ENCODE results near the gene GREB1.

Gene GREB1

GRCh38 chr2:11533278-11534070, at the start of gene GREB1:
Gene GREB1, plus strand, starts transcription at chr2:11534045. Its CDS starts 22,570 bp downstream, at chr2:11556615.
- FAIRE-seq = no peak

GRCh38 chr2:11488809-11489208, 45.0 kb upstream of the GREB1 start:
- no peak for FAIRE-seq

DNA sequence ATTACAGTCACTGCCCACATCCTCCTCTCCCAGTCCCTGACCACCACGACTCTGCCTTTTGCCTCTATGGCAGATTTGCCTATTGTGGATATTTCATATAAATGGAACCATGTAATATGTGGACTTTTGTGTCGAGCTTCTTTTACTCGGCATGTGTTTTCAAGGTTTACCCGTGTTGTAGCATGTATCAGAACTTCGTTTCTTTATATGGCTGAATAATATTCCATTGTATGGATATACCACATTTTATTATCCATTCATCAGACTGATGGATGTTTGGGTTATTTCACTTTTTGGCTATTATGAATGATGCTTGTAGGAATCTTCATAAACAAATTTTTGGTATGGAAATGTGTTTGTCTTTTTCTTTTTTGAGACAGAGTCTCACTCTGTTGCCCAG, 43.7 kb upstream of the GREB1 start:
- FAIRE-seq = no peak

GRCh38 chr2:11491348-11491933, 42.4 kb upstream of the GREB1 start:
- FAIRE-seq = no peak

DNA sequence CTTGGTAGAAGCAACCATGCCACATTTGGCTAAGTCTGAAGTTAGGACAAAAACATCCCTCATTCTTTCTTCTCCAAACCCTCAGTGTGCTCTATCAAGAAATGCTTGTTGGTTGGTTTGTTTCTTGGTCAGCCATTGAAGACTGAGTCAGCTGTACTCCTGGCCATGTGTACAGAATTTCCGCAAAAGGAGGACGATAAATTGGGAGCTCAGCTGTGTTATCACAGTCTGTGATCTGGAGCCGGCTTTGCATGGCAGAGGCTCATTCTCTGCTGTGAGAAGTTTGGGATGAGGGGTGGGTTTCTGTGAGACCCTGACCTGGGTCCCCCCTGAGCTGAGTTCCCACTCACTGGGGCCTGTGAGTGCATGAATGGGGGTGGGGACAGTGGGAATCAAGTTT, 41.6 kb upstream of the GREB1 start:
- no peak for FAIRE-seq

GRCh38 chr2:11492720-11493119, 41.1 kb upstream of the GREB1 start:
- FAIRE-seq = no peak

- FAIRE-seq = no peak
Observed at GRCh38 chr2:11493282-11493681, 40.6 kb upstream of the GREB1 start.

GRCh38 chr2:11494310-11494709, 39.5 kb upstream of the GREB1 start:
- FAIRE-seq = no peak

- FAIRE-seq = no peak
Observed at GRCh38 chr2:11495844-11496681, 37.8 kb upstream of the GREB1 start.

- no peak for FAIRE-seq
Observed at GRCh38 chr2:11498543-11499034, 35.3 kb upstream of the GREB1 start.

DNA sequence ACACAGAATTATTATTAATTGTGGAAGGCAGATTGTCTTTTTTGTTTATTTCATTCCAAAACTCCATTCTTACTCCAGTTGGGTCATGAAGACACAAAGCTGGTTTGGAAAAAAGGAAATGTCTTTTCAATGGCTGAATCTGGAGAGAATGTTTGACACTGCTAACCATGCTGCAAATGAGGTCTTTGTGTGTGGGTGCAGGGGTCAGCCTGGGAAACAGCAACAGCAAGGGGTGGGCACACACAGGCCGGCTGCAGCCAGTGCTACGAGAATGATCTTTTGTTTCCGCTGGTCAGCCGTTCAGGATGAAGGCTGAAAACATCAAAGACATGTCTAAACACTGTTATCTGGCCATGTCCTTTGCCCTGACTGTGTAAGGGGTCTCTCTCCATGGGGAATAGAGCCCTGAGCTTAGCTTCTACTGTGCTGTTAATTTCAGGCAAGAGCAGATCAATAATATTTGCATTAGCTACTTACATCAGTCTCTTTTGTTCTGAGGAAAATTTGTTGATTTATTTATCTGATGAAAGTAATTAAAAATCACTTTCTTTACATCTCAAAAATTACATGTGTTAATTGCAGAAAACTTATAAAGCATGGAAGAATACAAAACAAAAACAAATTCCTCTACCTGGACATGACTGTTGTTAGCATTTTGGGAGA, 34.6 kb upstream of the GREB1 start:
- FAIRE-seq = no peak

DNA sequence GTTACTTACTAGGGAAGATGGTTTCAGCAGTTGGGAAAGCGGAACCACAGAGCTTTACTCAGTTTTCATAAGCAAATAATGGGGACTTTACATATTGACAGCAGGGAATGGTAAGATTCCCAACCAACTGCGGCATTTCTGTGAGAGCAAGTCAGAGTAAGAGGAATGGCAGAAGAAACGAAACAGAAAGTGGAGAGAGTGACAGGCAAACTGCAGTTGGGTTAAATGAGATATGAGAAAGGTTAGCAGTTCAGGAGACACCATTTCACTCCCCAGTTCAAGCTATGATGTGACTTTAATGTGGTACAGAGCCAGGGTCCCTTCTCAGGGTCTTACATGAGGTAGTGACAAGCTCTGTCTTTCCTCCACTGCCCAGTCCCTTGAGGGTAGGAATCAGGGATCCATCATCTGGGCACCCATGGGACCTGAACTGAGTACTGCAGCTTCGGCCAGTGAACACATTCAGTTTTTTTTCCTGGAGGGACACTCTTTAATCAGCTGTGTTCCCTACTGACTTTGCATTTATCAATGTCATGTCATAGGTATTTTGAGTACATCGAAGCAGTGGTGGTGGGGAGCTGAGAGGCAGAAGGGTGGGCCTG, 33.0 kb upstream of the GREB1 start:
- no peak for FAIRE-seq

DNA sequence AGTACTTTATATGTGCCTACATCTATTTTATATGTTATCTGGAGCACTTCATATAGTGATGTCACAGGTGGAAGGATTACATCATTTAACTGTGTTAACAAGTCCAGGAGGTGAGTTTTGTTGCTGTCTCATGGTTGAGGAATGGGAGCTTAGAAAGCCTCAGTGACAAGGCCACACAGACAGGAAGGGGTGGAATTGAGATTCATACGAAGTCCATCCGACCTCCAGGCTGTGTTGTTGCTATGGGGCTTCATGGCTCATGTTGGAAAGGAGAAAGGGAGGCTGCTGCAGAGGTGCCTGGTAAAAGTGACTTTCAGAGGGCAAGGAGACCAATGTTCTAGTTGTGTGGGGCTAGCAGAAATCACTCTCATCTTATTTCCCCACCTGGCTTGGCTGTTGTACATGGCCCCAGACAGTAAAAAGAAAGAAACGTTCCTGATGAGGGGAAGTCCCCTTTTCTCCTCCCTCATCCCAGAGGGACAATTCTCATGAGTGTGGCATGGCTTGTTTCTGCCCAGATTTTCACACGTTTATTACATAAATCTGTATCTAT, 31.0 kb upstream of the GREB1 start:
- FAIRE-seq = no peak

DNA sequence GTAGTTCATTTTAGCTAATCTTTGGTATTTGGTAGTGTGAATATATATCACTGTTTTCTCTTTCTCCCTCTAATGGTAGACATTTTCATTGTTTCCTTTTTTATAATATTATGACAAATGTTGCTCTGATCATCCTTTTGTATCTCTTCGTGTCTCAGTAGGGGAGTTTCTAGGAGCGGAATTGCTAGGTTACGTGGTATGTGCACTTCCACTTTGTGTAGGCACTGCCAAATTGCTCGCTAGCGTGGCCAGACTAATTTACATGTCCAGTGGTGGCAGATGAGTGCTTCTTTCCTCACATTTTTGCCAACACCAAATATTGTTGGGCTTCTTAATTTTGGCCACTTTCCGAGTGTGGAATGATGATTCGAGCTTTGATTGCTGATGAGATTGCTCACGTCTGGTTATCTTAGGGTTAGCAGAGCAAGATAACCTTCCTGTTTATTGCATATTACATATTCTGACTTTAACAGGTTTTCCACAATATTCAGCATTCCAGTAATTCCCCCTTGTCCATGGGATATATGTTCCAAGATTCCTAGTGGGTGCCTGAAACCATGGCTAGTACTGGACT, 30.4 kb upstream of the GREB1 start:
- FAIRE-seq = no peak

- no peak for FAIRE-seq
Observed at GRCh38 chr2:11505652-11506610, 27.9 kb upstream of the GREB1 start.

DNA sequence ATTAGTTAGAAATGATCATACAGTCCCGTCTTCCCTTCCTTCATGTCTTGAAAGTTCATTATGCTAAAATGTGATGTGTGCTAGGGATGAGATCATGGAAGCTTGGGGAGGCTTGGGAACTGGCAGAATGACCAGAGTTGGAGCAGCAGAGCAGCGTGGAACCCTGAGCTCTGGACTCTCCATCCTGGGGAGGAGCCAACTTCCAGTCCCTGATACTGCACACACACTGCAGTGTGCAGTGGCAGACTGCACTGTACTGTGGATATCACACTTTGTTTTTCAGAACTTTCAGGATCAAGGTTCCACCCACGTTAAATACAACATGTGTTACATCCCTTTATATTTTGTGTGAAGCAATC, 27.3 kb upstream of the GREB1 start:
- no peak for FAIRE-seq

- FAIRE-seq = no peak
Observed at GRCh38 chr2:11507517-11507916, 26.3 kb upstream of the GREB1 start.

GRCh38 chr2:11508279-11508678, 25.6 kb upstream of the GREB1 start:
- FAIRE-seq = no peak

DNA sequence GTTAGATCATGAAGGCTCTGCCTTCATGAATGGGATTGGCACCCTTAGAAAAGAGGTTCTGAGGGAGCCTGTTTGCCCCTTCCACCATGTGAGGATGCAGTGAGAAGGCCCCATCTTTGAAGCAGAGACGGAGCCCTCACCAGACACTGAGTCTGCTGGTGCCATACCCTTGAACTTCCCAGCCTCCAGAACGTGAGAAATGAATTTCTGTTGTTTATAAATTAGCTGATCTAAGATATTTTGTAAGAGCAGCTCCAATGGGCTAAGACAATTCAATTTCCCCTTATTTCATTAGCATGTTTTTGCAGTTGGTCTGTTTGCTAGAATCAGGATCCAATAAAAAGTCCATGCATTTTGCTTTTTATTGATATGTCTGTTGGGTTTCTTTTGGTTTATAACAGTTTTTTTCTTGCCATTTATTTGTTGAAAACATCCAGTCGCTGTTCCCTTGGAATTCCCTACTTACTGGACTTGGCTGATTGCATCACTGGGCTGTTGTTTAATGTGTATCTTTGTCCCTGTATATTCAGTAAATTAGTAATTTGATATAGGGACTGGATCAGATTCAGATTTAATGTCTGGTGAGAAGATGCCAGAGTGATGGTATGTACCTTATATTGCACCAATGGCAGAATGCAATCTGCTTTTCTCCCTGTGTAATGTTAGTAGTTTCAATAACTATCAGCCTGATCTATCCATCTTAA, 24.0 kb upstream of the GREB1 start:
- no peak for FAIRE-seq

GRCh38 chr2:11512431-11512830, 21.4 kb upstream of the GREB1 start:
- no peak for FAIRE-seq

Data from islet of Langerhans (tissue), 1 donor.